HG03575 (cell line): ENCODE data around the gene CLPTM1.
"Not testable (repeated sequence)": the region's sequence is repeated elsewhere in the genome, so short reads cannot be mapped to it uniquely, and the experiment has no call there.

Experiments
- ATAC-seq: cut with Tn5 transposase; IDR thresholded peaks from one replicate; pipeline ENCODE4 v1.9.1; 2021; ENCODE audit not compliant: unreplicated experiment, insufficient number of reproducible peaks, low FRiP score; ENCODE audit errors: extremely low read depth

CLPTM1 gene

GRCh38 chr19:44954649-44955504 is at the start of gene CLPTM1:
Gene CLPTM1, plus strand, starts transcription at chr19:44955380. Its CDS starts 16 bp downstream, at chr19:44955396.
- ATAC-seq: peak; percentile 54

- no peak for ATAC-seq
These were observed 49.6 kb upstream of the CLPTM1 start, which contains the start of gene APOE for GRCh38 chr19:44905437-44906160. Gene APOE, plus strand, starts transcription at chr19:44905796. Its CDS starts 829 bp downstream, at chr19:44906625.

DNA sequence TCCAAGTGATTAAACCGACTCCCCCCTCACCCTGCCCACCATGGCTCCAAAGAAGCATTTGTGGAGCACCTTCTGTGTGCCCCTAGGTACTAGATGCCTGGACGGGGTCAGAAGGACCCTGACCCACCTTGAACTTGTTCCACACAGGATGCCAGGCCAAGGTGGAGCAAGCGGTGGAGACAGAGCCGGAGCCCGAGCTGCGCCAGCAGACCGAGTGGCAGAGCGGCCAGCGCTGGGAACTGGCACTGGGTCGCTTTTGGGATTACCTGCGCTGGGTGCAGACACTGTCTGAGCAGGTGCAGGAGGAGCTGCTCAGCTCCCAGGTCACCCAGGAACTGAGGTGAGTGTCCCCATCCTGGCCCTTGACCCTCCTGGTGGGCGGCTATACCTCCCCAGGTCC is 47.6 kb upstream of the CLPTM1 start:
- ATAC-seq: no peak

GRCh38 chr19:44908074-44908835 is 46.9 kb upstream of the CLPTM1 start:
- ATAC-seq: no peak

DNA sequence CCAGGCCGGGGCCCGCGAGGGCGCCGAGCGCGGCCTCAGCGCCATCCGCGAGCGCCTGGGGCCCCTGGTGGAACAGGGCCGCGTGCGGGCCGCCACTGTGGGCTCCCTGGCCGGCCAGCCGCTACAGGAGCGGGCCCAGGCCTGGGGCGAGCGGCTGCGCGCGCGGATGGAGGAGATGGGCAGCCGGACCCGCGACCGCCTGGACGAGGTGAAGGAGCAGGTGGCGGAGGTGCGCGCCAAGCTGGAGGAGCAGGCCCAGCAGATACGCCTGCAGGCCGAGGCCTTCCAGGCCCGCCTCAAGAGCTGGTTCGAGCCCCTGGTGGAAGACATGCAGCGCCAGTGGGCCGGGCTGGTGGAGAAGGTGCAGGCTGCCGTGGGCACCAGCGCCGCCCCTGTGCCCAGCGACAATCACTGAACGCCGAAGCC is 46.3 kb upstream of the CLPTM1 start:
- ATAC-seq: no peak

DNA sequence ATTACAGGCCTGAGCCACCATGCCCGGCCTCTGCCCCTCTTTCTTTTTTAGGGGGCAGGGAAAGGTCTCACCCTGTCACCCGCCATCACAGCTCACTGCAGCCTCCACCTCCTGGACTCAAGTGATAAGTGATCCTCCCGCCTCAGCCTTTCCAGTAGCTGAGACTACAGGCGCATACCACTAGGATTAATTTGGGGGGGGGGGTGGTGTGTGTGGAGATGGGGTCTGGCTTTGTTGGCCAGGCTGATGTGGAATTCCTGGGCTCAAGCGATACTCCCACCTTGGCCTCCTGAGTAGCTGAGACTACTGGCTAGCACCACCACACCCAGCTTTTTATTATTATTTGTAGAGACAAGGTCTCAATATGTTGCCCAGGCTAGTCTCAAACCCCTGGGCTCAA is 45.4 kb upstream of the CLPTM1 start:
- no peak for ATAC-seq

- not testable (repeated sequence) for ATAC-seq
These were observed 43.3 kb upstream of the CLPTM1 start for GRCh38 chr19:44911896-44912295.

- ATAC-seq: no peak
These were observed 42.3 kb upstream of the CLPTM1 start for GRCh38 chr19:44912854-44913253.

GRCh38 chr19:44913512-44914432 is 41.4 kb upstream of the CLPTM1 start:
- ATAC-seq: not testable (repeated sequence)

DNA sequence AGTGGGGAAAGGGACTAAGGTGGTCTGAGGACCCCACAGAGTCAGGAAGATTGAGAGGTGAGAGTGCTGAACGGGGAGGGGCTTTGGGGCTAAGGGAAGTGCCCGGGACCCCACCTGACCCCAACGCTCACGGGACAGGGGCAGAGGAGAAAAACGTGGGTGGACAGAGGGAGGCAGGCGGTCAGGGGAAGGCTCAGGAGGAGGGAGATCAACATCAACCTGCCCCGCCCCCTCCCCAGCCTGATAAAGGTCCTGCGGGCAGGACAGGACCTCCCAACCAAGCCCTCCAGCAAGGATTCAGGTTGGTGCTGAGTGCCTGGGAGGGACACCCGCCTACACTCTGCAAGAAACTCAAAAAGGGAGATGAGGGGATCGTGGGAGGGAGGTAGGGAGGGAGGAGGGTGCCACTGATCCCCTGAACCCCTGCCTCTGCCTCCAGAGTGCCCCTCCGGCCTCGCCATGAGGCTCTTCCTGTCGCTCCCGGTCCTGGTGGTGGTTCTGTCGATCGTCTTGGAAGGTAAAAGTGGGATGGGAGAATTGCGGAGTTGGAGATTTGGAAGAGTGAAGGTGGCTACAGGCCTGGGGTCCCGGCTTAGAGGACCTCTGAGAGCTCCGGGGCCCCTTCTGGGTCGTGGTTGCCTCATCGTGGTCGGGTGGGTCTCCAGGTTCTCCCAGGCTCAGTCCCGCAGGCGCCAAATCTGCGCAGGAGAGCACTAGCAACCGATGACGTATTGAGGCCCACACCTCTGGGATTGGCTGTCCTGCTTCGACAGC is 40.6 kb upstream of the CLPTM1 start, which contains the start of gene APOC1:
Gene APOC1, plus strand, starts transcription at position 176 of the 774 bp plus-strand sequence. Its CDS starts 284 bp downstream, at position 460.
- not testable (repeated sequence) for ATAC-seq

DNA sequence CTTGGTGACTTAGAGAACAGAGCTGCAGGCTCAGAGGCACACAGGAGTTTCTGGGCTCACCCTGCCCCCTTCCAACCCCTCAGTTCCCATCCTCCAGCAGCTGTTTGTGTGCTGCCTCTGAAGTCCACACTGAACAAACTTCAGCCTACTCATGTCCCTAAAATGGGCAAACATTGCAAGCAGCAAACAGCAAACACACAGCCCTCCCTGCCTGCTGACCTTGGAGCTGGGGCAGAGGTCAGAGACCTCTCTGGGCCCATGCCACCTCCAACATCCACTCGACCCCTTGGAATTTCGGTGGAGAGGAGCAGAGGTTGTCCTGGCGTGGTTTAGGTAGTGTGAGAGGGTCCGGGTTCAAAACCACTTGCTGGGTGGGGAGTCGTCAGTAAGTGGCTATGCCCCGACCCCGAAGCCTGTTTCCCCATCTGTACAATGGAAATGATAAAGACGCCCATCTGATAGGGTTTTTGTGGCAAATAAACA is 30.9 kb upstream of the CLPTM1 start:
- ATAC-seq: no peak

DNA sequence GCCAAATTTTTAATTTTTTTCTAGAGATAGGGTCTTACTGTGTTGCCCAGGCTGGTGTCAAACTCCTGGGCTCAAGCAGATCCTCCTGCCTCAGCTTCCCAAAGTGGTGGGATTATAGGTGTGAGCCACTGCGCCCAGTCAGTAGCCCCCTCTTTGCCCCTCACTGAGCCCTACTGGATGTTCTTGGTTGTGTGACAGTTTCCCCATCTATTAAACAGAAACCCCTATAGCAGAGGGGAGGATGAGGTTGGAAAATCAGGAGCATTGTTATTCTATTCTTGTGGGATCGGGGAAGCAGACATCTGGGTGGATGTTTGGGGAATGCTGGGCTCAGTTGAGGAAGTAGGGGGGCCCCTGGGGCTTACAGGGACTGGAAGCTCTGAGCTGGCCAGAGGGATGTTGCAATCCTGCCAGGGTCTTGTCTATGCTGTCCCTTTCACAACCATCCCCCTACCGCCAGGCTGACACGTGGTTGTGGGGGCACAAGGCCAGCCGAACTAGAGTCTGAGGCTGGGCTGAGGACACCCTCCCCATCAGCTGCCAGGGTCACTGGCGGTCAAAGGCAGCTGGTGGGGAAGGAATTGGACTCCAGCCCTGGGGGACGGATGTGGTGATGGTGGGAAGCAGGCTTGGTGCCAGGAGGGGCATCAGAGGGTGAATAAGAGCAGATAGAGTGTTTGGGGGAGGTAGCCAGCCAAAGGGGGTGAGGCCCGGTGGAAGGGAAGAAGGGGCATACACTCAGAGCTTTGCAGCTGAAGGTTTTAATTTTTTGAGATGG is 29.9 kb upstream of the CLPTM1 start:
- ATAC-seq: no peak

GRCh38 chr19:44926245-44927077 is 28.7 kb upstream of the CLPTM1 start:
- not testable (repeated sequence) for ATAC-seq

DNA sequence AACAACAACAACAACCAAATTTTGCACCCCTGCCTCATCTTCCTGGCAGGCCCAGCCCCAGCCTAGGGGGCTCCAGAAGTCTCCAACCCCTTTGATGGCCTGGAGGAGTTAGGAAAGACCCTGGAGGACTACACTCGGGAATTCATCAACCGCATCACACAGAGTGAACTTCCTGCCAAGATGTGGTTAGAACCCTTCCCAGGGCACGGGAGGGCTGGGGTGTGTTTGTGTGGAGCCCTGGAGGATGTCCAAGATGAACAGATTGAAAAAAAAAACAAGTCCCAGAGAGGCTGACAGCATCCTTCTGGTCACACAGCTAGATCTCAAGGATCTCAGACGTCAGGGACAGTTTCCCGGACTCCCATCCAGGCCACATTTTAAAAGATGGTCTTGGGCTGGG is 27.4 kb upstream of the CLPTM1 start:
- no peak for ATAC-seq

- no peak for ATAC-seq
These were observed 25.1 kb upstream of the CLPTM1 start for GRCh38 chr19:44930088-44930487.

GRCh38 chr19:44931541-44931940 is 23.6 kb upstream of the CLPTM1 start:
- no peak for ATAC-seq
